K562 (cell line): ENCODE measurements around the gene CHCT1. TPM values are rescaled to one million over a fixed set of nuclear protein-coding genes. Genes with fewer than 3 reads are reported as not detected.
A peak's percentile ranks its signal among the peaks of the same experiment; 100 is the strongest.

ENCODE experiments used
- BCOR ChIP-seq: fragments of 450-650 bp; IDR thresholded peaks from 2 replicates; pipeline ENCODE4 v1.6.1; 2016
- CEBPG ChIP-seq, 3 experiments: fragments of 200-800 bp in 1 of 3; sonication (Bioruptor generic) in 1 of 3; sonication (generic) in 1 of 3; formaldehyde crosslinking in 1 of 3; IDR thresholded peaks in 2 of 3; conservative IDR thresholded peaks in 1 of 3; 2 replicates each; pipeline versions ENCODE4 v1.6.1 to v1.8.0; 2016 to 2022; ENCODE audit warnings: missing compliant biosample characterization in 2 of 3, missing genetic modification characterization in 2 of 3, mild to moderate bottlenecking in 1 of 3, missing genetic modification reagents in 1 of 3
- CHD7 ChIP-seq: fragments of 200-600 bp; sonication (generic); IDR thresholded peaks from one replicate; pipeline ENCODE4 v1.6.1; 2012; ENCODE audit warnings: mild to moderate bottlenecking, low read depth, low read length, inconsistent platforms
- COPS2 ChIP-seq: fragments of 450-650 bp; conservative IDR thresholded peaks from 2 replicates; pipeline ENCODE4 v1.6.1; 2016; ENCODE audit warnings: mild to moderate bottlenecking, moderate library complexity
- L3MBTL2 ChIP-seq: fragments of 450-650 bp; IDR thresholded peaks from 2 replicates; pipeline ENCODE4 v1.6.1; 2016; ENCODE audit warnings: mild to moderate bottlenecking, moderate library complexity
- NR2C2 ChIP-seq, 2 experiments: fragments of 200-800 bp in 1 of 2; sonication (Bioruptor generic) in 1 of 2; sonication (generic) in 1 of 2; formaldehyde crosslinking in 1 of 2; IDR thresholded peaks; 2 replicates each; pipeline versions ENCODE4 v1.6.1 to v1.8.0; 2016 to 2022; ENCODE audit warnings: mild to moderate bottlenecking in 1 of 2, missing compliant biosample characterization in 1 of 2, missing genetic modification characterization in 1 of 2, missing genetic modification reagents in 1 of 2
- polyA plus RNA-seq, 8 experiments: library from polyadenylated mRNA; depleted of rRNA in 4 of 8; stranded (reverse) in 5 of 8; unstranded in 3 of 8; fragments of >200 nt; fragmentation: Nextera tagmentation in 2 of 8; fragmentation: Illumina TruSeq in 1 of 8; extraction: Ambion mirVana in 2 of 8; extraction: Trizol in 1 of 8; gene quantifications; 2 replicates each; pipeline versions ENCODE4 v1.2.1 to v1.2.3, GENCODE V29; 2011 to 2014; ENCODE audit warnings: inconsistent platforms in 1 of 8, missing spikeins in 1 of 8
- total RNA-seq, 7 experiments: library from RNA; depleted of rRNA in 6 of 7; stranded (reverse); fragments of >200 nt in 6 of 7; fragmentation: Illumina TruSeq in 2 of 7; extraction: Trizol in 2 of 7; gene quantifications; 2 replicates each; pipeline versions ENCODE4 v1.2.1 to v1.2.3, GENCODE V29; 2011 to 2021; ENCODE audit warnings: low replicate concordance in 1 of 7
- TF ChIP-seq, protein P1 (sequence below): fragments of 450-650 bp; IDR thresholded peaks from 2 replicates; pipeline ENCODE4 v1.6.1; 2018; ENCODE audit not compliant: partially characterized antibody
- TF ChIP-seq, protein P2 (sequence below): fragments of 450-650 bp; formaldehyde crosslinking; IDR thresholded peaks from 2 replicates; pipeline ENCODE4 v1.4.0; 2020; ENCODE audit warnings: mild to moderate bottlenecking, moderate library complexity

The CHCT1 gene
- total and polyA plus RNA-seq, 9 of the 15 experiments (the other 6 are each of a cell fraction or from before 2014, with no cell fraction given): not detected

- TF ChIP-seq CHD7 (no peak), NR2C2 (CRISPR knock-in tag; IDR thresholded peaks at IDR 0.05) (no peak), NR2C2 (tag; IDR thresholded peaks at IDR 0.05) (no peak), BCOR (no peak), L3MBTL2 (0 out of 2 replicates have a peak, but pooled peaks have one; percentile 36), CEBPG (CRISPR knock-in tag; IDR thresholded peaks at IDR 0.05) (no peak), CEBPG (tag; conservative IDR thresholded peaks at IDR 0.05 in 1 of 2, IDR thresholded peaks at IDR 0.05 in 1 of 2) (no peak), COPS2 (no peak)
- TF ChIP-seq, protein P1, sequence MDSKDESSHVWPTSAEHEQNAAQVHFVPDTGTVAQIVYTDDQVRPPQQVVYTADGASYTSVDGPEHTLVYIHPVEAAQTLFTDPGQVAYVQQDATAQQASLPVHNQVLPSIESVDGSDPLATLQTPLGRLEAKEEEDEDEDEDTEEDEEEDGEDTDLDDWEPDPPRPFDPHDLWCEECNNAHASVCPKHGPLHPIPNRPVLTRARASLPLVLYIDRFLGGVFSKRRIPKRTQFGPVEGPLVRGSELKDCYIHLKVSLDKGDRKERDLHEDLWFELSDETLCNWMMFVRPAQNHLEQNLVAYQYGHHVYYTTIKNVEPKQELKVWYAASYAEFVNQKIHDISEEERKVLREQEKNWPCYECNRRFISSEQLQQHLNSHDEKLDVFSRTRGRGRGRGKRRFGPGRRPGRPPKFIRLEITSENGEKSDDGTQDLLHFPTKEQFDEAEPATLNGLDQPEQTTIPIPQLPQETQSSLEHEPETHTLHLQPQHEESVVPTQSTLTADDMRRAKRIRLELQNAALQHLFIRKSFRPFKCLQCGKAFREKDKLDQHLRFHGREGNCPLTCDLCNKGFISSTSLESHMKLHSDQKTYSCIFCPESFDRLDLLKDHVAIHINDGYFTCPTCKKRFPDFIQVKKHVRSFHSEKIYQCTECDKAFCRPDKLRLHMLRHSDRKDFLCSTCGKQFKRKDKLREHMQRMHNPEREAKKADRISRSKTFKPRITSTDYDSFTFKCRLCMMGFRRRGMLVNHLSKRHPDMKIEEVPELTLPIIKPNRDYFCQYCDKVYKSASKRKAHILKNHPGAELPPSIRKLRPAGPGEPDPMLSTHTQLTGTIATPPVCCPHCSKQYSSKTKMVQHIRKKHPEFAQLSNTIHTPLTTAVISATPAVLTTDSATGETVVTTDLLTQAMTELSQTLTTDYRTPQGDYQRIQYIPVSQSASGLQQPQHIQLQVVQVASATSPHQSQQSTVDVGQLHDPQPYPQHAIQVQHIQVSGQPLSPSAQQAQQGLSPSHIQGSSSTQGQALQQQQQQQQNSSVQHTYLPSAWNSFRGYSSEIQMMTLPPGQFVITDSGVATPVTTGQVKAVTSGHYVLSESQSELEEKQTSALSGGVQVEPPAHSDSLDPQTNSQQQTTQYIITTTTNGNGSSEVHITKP: peak; percentile 11
- TF ChIP-seq, protein P2, sequence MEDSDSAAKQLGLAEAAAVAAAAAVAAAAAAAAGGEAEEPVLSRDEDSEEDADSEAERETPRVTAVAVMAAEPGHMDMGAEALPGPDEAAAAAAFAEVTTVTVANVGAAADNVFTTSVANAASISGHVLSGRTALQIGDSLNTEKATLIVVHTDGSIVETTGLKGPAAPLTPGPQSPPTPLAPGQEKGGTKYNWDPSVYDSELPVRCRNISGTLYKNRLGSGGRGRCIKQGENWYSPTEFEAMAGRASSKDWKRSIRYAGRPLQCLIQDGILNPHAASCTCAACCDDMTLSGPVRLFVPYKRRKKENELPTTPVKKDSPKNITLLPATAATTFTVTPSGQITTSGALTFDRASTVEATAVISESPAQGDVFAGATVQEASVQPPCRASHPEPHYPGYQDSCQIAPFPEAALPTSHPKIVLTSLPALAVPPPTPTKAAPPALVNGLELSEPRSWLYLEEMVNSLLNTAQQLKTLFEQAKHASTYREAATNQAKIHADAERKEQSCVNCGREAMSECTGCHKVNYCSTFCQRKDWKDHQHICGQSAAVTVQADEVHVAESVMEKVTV: peak; percentile 87
These were observed 13.2 kb downstream of the CHCT1 start (continued) for GRCh38 chr17:60435244-60436167.
